CD14-positive monocyte (primary cell): ENCODE measurements around the gene URGCP. TPM values are rescaled to one million over a fixed set of nuclear protein-coding genes. Genes with fewer than 3 reads are reported as not detected.

Experiments
- DNase-seq, 3 donors: peaks; one replicate each; pipeline ENCODE4 v3.0.0-alpha.2; 2011 to 2022
- H2AFZ ChIP-seq: 2 replicates; pipeline ENCODE4 v1.6.0; 2012; ENCODE audit warnings: mild to moderate bottlenecking, low read depth, low read length, inconsistent platforms; ENCODE audit not compliant: insufficient read depth, poor library complexity, severe bottlenecking
- H3K27ac ChIP-seq, 2 donors: 1 replicate in 1 of 2; 2 replicates in 1 of 2; pipeline ENCODE4 v1.5.1; 2012 to 2013; ENCODE audit warnings: low read length in 2 of 2, control low read depth in 1 of 2, inconsistent platforms in 1 of 2, low read depth in 1 of 2, mild to moderate bottlenecking in 1 of 2
- H3K27me3 ChIP-seq, 2 donors: one replicate each; pipeline versions ENCODE4 v1.6.0 to v1.6.1; 2011 to 2013; ENCODE audit warnings: low read length in 2 of 2; ENCODE audit not compliant: control insufficient read depth in 2 of 2, insufficient read depth in 2 of 2
- H3K36me3 ChIP-seq, 2 donors: replicated peaks in 1 of 2; 1 replicate in 1 of 2; 2 replicates in 1 of 2; pipeline versions ENCODE4 v1.5.1 to v1.6.1; 2012 to 2013; ENCODE audit warnings: low read length in 2 of 2, control low read depth in 1 of 2, inconsistent platforms in 1 of 2, mild to moderate bottlenecking in 1 of 2; ENCODE audit not compliant: insufficient read depth in 2 of 2, control insufficient read depth in 1 of 2
- H3K4me1 ChIP-seq, 2 donors: 1 replicate in 1 of 2; 2 replicates in 1 of 2; pipeline versions ENCODE4 v1.5.1 to v1.6.1; 2012 to 2013; ENCODE audit warnings: low read length in 2 of 2, control low read depth in 1 of 2, inconsistent platforms in 1 of 2, mild to moderate bottlenecking in 1 of 2, moderate library complexity in 1 of 2; ENCODE audit not compliant: insufficient read depth in 2 of 2, control insufficient read depth in 1 of 2
- H3K4me2 ChIP-seq: replicated peaks from 2 replicates; pipeline ENCODE3; 2012; ENCODE audit warnings: low read length, moderate library complexity, mild to moderate bottlenecking; ENCODE audit not compliant: poor library complexity, severe bottlenecking; ENCODE audit errors: extremely low read depth
- H3K4me3 ChIP-seq, 3 experiments: fragments of 200-600 bp in 1 of 3; sonication (generic) in 1 of 3; replicated peaks in 1 of 3; 1 replicate in 2 of 3; 2 replicates in 1 of 3; pipeline ENCODE4 v1.5.1; 2011 to 2013; ENCODE audit warnings: low read length in 3 of 3, mild to moderate bottlenecking in 3 of 3, control low read depth in 2 of 3, low read depth in 2 of 3, inconsistent platforms in 1 of 3, moderate library complexity in 1 of 3
- H3K79me2 ChIP-seq: 2 replicates; pipeline ENCODE4 v1.6.0; 2012; ENCODE audit warnings: mild to moderate bottlenecking, control low read depth, inconsistent platforms, low read length, moderate library complexity; ENCODE audit not compliant: insufficient read depth
- H3K9ac ChIP-seq: 2 replicates; pipeline ENCODE4 v1.6.0; 2017; ENCODE audit warnings: low read length, mild to moderate bottlenecking; ENCODE audit not compliant: insufficient read depth, poor library complexity, severe bottlenecking
- H3K9me3 ChIP-seq, 2 donors: replicated peaks in 1 of 2; 1 replicate in 1 of 2; 2 replicates in 1 of 2; pipeline versions ENCODE4 v1.5.1 to v1.6.1; 2012 to 2013; ENCODE audit warnings: low read length in 2 of 2, control low read depth in 1 of 2; ENCODE audit not compliant: control insufficient read depth in 1 of 2, insufficient read depth in 1 of 2
- H4K20me1 ChIP-seq: 2 replicates; pipeline ENCODE4 v1.6.0; 2012; ENCODE audit warnings: mild to moderate bottlenecking, low read length, control low read depth, moderate library complexity; ENCODE audit not compliant: insufficient read depth
- H3K27ac Mint-ChIP-seq, 7 donors: one replicate each; pipeline ENCODE4 v1.8.0; 2020; ENCODE audit warnings: mild to moderate bottlenecking in 7 of 7, mixed read lengths in 7 of 7, moderate library complexity in 6 of 7, inconsistent platforms in 2 of 7
- H3K27me3 Mint-ChIP-seq, 3 donors: one replicate each; pipeline ENCODE4 v1.8.0; 2021 to 2022; ENCODE audit warnings: low read depth in 3 of 3, mild to moderate bottlenecking in 3 of 3, mixed read lengths in 3 of 3, moderate library complexity in 3 of 3, inconsistent platforms in 1 of 3
- H3K36me3 Mint-ChIP-seq, 2 donors: one replicate each; pipeline ENCODE4 v1.8.0; 2020; ENCODE audit warnings: mixed read lengths in 2 of 2, inconsistent platforms in 1 of 2, mild to moderate bottlenecking in 1 of 2
- H3K4me1 Mint-ChIP-seq: one replicate; pipeline ENCODE4 v1.8.0; 2020; ENCODE audit warnings: mild to moderate bottlenecking, mixed read lengths
- H3K4me3 Mint-ChIP-seq, 2 donors: one replicate each; pipeline ENCODE4 v1.8.0; 2020; ENCODE audit warnings: mild to moderate bottlenecking in 2 of 2, mixed read lengths in 2 of 2, moderate library complexity in 1 of 2
- H3K9me3 Mint-ChIP-seq, 7 donors: one replicate each; pipeline ENCODE4 v1.8.0; 2020 to 2022; ENCODE audit warnings: mixed read lengths in 7 of 7, mild to moderate bottlenecking in 6 of 7, moderate library complexity in 6 of 7, inconsistent platforms in 2 of 7
- CTCF ChIP-seq: fragments of 200-600 bp; IDR thresholded peaks from one replicate; pipeline ENCODE4 v1.8.0; 2022; ENCODE audit warnings: antibody characterized with exemption, mild to moderate bottlenecking
- WGBS: methylation state at CpG from one replicate; pipeline ENCODE4 v1.1.5; 2013; ENCODE audit warnings: missing lambda C conversion rate; ENCODE audit not compliant: insufficient coverage; 5-methylcytosine and 5-hydroxymethylcytosine counted together
- intact Hi-C, 2 donors: fragments of 100-400 bp; cut with micrococcal nuclease; formaldehyde crosslinking; loops; one replicate each; pipeline versions ENCODE4 v1.15.0 to v1.15.1; 2023
- polyA plus RNA-seq, 3 donors: library from polyadenylated mRNA; depleted of rRNA in 1 of 3; unstranded in 2 of 3; stranded (reverse) in 1 of 3; fragments of 300-500 nt in 2 of 3; fragments of >200 nt in 1 of 3; fragmentation: Illumina TruSeq in 2 of 3; gene quantifications; 1 replicate in 2 of 3; 2 replicates in 1 of 3; pipeline ENCODE4 v1.2.3, GENCODE V29; 2012 to 2021

URGCP gene
- polyA plus RNA-seq, 3 donors: 5.7 to 6.8 (median 5.9) TPM

GRCh38 chr7:43856996-43857395 is 49.4 kb downstream of the URGCP start:
- Histone ChIP-seq H3K4me2 (no peak overlapping the region), H3K9ac (no peak overlapping the region), H4K20me1 (no peaks in the 10 kb centered on the region), H2AFZ (no peak overlapping the region), H3K27me3 (no peaks in the 10 kb centered on the region), H3K79me2 (no peaks in the 10 kb centered on the region), H3K9me3 (no peaks in the 10 kb centered on the region), H3K36me3 (no peaks in the 10 kb centered on the region), H3K4me3 (no peak overlapping the region), H3K27ac (no peak overlapping the region), H3K4me1 (no peaks in the 10 kb centered on the region)
- intact Hi-C loops: no loop called here
- Mint-ChIP-seq H3K36me3 (no peaks in the 10 kb centered on the region), H3K27me3 (peaks cover 2 to 11% (median 4%) of the 10 kb centered on the region in 3 donors), H3K4me1 (no peaks in the 10 kb centered on the region), H3K4me3 (no peak overlapping the region), H3K27ac (no peak overlapping the region), H3K9me3 (peaks cover 0 to 18% (median 4%) of the 10 kb centered on the region in 7 donors)
- TF ChIP-seq CTCF: no peak
- DNase-seq: no peak
- no CpG with 5 or more reads among the region's 1 CpG for WGBS

GRCh38 chr7:43856316-43856715 is 50.1 kb downstream of the URGCP start:
- no peak for DNase-seq
- H3K9me3 Mint-ChIP-seq: peaks cover 0 to 19% (median 4%) of the 10 kb centered on the region in 7 donors
- no peak overlapping the region for H3K9ac ChIP-seq
- no peaks in the 10 kb centered on the region for H3K9me3 ChIP-seq
- no peaks in the 10 kb centered on the region for H4K20me1 ChIP-seq
- H3K4me3 Mint-ChIP-seq: no peak overlapping the region
- no peaks in the 10 kb centered on the region for H3K36me3 ChIP-seq
- no peaks in the 10 kb centered on the region for H3K27me3 ChIP-seq
- intact Hi-C loops: no loop called here
- H3K27me3 Mint-ChIP-seq: peaks cover 4 to 16% (median 4%) of the 10 kb centered on the region in 3 donors
- no peak overlapping the region for H3K27ac ChIP-seq
- H3K36me3 Mint-ChIP-seq: no peaks in the 10 kb centered on the region
- H3K4me1 Mint-ChIP-seq: no peaks in the 10 kb centered on the region
- TF ChIP-seq CTCF: no peak
- H3K4me2 ChIP-seq: no peak overlapping the region
- H3K4me3 ChIP-seq: no peak overlapping the region
- H3K27ac Mint-ChIP-seq: no peak overlapping the region
- H3K79me2 ChIP-seq: no peaks in the 10 kb centered on the region
- WGBS: 97% methylated on average over 4 of the region's 4 CpGs
- no peaks in the 10 kb centered on the region for H3K4me1 ChIP-seq
- H2AFZ ChIP-seq: no peak overlapping the region
